Midbrain (tissue), 1 donor: ENCODE results near the gene RCAN2.
"Not testable (repeated sequence)": the region's sequence is repeated elsewhere in the genome, so short reads cannot be mapped to it uniquely, and the experiment has no call there.

Source experiments
- DNase-seq: peaks from one replicate; lab custom pipeline; 2025; lab: John Stamatoyannopoulos, UW

RCAN2 gene

DNA sequence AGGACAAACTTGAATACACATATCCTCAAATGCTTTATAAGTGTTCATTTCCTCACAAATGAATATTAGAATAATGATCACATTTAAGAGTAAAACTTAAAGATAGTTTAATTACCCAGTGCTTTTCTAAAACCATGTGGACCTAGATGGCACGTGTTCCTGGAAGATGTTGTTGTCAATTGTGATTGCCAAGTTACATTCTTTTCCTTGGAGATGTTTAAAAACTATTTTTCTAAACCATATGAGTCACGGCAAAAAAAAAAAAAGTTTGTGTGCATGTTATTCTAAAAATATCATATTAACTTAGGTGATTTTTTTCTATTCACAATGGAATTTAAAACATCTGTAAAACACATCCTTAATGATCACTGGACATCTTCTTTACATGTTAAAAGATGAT lies 51.1 kb downstream of the RCAN2 start:
- no peak for DNase-seq

DNA sequence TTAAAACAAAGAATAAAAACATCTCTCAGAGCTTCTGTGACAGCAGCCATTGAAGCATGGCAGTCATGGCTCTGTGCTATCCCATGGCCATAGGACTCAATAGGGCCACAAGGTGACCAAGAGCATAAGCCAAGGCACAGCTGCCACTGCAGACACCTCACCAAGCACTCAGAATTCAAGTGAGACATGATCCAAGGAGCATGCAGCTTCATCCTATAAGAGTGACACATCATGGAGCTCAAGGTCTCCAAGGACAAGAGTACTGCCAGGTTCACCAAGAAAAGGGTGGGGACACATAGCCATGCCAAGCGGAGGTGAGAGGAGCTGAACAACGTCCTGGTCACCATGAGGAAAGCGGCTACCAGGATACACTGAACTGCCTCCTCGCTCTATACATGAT lies 53.0 kb downstream of the RCAN2 start:
- no peak for DNase-seq

DNA sequence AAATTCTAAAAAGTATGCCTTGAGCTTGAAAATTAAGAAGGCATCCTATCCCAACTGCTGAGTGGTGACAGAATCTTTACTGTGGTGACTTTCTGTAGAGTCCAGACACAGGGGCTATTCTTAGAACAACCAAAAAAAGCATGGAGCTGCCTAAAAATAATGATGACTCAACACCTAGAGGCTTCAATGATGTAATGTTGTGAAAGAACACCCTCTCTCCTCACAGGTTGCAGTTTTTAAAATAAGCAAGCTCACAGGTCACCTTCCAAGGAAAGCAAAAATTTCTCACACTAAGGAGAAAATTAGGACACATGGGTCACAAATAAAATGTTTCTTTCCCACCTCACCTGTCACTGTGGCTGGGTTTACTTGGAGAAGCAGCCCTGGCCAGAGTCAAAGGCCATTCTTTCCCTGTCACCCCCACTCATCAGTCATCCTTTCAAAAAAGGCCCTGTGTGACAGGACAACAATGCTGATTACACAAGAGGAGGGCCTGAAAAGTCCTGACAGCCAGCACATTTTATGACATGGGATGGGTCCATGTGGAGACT lies 53.5 kb downstream of the RCAN2 start:
- DNase-seq, result no peak

DNA sequence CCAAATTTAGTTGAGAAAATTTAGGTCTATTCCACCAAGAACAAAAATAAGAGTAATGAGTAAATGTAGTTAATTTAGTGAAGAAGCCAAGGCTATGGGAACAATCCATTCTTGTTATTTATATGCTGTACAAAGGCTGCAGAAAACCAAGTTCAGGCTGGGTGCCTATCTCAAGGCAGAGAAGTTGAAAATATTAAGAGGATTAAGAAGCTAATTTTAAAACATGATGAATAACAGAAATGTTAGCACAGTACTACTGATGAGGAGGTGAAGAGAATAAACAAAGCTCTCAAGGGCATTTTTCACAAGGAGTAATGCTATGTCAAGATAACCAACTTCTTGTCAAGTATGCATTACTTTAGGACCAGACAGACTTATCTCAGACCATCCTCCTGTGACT lies 68.6 kb downstream of the RCAN2 start:
- DNase-seq, result no peak

DNA sequence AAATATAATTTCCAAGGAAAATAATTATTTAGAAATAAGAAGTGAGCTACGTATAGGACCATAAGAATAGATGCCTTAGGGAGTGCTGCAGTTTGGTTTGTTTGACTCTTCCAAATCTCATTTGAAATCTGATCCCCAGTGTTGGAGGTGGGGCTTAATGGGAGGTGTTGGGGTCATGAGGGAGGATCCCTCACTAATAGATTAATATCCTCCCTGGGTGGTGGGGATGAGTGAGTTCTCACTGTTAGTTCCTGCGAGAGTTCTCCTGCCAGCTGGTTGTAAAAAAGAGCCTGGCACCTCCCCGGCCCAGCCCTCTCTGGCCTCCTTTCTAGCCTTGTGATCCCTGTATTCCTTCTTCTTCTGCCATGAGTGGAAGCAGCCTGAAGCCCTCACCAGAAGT lies 69.3 kb downstream of the RCAN2 start:
- DNase-seq, result no peak

DNA sequence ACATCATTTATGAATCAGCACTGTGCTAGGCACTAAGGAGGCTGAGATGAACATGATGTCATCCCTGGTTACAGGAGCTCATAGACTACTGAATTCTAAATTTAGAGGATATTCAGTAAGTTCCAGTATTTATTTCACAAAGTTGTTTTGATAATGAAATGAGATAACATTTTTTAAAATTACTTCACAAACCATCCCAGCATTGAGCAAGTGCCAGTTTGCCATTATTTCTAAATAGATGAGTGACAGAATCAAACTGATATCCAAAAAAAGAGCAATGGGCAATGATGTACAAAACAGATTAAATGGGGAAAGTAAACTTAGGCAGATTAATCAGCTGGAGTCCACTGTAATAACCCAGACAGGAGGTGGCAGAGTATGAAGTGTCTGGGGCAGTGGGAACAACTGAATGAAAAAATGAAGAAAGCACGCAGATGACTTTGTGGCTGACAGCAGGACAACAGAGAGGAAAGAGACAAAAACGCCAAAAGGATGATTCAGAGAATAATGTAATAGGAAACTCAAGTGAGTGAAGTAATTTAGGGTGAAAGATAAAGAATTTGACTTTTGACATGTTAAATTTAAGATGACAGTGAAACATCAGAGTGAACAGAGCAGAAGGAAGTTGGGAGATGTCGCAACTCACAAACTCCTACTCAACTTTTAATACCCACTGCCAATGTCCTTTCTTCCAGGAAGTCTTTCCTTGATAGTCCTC lies 70.2 kb downstream of the RCAN2 start:
- no peak for DNase-seq

DNA sequence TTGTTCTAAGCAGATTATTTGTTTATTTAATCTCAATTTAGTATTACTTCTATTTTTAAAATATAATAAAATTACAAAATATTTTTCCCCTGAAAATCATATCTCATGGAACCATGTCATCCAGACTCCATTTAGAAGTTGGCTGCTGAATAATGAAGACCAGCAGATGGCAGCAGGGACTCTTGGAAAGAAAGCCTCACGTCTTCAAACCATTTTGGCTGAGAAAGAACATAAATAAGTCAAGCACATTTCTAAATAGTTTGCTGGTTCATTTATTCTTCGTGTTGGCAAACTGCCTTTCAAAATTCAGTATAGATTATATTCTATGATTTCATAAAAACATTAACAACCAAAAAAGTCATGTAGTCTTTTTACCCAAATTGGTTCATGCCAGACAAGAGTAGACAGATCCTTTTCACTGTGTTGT lies 71.7 kb downstream of the RCAN2 start:
- peak; percentile 88 for DNase-seq

DNA sequence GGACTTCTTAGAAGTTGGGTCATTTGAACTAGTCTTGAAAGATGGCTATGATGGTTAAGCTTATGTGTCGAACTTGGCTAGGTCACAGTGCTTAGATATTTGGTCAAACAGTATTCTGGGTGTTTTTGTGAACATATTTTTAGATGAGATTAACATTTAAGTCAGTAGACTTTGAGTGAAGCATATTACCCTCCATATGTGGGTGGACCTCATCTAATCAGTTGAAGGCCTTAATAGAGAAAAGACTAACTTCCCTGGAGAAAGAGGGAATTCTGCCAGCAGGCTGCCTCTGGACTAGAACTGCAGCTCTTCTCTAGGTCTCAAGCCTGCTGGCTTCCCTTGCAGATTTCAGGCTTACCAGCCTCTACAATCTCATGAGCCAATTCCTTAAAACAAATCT lies 76.9 kb downstream of the RCAN2 start:
- no peak for DNase-seq

DNA sequence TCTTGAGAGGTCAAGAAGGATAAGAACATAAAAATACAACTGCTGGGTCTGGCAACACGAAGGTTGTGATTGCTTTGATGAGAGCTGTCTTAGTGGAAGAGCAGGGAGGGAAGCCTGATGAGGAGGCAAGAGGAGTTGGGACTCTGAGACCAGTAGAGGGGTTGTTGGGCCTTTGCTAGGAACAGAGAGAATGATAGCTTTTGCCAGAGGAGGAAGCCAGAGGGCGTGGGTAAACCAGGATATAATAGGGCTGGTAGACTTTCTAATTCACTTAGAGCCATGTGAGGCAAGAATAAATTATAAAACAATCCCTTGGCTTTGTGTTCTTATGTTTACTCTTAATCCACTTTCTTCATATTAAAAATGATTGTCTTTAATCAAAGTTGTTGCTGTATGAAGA lies 78.6 kb downstream of the RCAN2 start:
- peak; percentile 8 for DNase-seq

DNA sequence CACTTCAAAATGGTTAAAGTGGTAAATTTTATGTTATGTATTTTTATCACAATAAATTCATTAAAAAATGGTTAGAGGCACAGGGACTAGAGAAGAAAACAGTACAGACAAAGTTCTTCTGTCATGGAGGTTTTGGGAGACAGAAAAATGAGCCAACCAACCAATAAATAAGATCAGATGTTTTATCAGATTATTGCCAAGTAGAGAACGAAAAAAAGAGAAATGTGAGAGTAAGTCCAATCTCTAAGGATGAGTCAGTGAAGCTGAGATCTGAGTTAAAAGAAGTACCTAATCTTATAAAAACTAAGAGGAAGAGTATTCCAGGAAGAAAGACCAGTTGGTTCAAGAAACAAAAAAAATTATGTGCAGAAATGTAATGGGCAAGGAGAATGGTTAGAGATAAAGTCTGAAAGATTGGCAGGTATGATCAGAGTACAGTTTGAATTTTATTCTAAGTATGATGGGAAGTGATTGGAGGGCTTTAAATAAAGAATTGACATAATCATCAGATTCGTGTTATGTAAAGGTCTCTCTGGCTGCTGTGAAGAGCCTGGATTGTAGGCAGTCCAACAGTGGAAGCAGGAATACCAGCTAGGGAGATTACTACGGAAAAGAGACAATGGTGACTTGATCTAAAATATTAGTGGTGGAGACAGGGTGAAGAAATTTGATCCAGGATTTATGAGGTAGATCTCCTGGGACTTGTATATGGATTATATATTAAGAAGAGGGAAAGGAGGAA lies 79.6 kb downstream of the RCAN2 start:
- no peak for DNase-seq

DNA sequence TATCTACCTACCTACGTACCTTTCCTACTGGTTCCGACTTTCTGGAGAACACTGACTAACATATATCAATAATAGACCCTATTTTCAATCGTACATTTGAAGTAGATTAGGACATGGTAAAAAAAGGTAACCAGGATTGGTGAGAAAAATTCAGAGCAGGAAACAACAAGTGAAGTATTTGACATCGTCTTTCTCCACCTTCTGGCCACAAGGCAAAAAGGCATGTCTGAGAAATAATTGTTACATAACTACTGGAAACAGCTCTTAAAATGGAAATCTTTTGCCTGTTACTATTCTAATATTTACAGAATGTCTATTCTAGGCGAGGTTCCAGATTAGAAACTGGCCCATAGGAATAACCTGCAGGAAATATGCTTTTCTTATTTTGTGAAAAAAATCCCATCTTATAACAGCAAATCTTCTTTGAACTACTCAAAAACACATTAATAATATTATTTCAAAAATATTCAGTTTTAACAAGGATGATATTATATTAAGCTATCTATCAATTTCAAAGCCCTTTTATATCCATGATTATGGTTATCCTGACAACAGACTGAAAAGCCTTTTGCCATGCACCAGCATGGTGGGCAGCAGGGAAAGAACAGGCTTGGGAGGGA lies 80.8 kb downstream of the RCAN2 start:
- peak; percentile 76 for DNase-seq

DNA sequence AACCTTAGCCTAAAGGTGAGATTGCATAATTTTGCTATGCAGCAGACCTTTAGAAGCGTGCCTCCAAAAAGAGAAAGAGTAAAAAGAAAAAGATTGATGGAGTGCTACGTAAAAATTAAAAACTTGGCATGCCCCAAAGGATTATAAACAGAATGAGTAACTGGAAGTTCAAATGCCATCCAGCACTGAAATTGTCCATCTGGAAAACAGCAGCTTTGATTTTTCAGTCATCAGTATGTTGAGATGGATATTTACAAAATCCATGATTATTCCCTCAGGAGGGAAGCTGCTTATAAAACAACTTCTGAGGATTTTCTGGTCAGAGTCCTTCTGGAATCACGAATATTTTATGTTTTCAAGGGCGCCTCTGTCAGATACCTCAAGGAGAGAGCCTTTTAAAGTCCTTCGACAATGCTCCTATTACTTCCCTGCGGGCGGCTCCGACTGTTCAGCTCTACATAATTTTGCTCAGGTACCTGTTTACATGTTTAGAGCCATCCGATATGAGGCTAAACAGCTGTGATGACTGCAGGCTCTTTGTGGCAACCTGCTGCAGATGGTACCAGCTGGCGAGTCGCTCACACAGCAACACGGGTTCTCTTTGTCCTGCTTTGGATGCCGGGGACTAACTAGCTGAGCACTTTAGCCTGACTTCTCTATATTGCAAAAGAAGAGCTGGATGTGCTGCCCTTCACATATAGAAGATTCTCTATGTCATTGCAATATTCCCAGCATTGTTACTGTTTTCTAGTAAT lies 83.3 kb downstream of the RCAN2 start:
- DNase-seq, result peak; percentile 34

DNA sequence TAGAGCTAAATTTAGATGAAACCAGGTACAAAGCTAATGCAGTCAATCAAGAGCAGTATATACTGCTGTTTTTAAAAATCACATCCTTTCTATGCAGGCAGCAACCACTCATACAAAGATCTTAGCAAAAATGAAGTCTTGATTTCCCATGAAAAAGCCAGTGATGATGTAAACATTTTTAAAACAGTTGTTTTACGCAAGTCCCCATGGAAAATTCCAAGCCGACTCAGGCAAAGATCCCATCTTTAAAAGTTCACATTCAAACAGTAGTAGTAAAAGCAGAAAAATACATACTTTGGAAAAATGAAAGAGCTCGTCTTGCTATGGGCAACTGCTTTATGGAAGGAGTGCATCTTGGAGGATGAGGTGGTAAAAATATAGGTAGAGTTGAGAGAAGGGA lies 84.0 kb downstream of the RCAN2 start:
- DNase-seq, result no peak

DNA sequence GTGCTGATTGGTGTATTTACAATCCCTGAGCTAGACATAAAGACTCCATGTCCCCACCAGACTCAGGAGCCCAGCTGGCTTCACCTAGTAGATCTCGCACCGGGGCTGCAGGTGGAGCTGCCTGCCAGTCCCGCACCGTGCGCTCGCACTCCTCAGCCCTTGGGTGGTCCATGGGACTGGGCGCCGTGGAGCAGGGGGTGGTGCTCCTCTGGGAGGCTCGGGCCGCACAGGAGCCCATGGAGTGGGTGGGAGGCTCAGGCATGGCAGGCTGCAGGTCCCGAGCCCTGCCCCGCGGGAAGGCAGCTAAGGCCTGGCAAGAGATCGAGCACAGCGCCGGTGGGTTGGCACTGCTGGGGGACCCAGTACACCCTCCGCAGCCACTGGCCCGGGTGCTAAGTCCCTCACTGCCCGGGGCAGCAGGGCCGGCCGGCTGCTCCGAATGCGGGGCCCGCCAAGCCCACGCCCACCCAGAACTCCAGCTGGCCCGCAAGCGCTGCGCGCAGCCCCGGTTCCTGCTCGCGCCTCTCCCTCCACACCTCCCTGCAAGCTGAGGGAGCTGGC lies 85.5 kb downstream of the RCAN2 start:
- not testable (repeated sequence) for DNase-seq

DNA sequence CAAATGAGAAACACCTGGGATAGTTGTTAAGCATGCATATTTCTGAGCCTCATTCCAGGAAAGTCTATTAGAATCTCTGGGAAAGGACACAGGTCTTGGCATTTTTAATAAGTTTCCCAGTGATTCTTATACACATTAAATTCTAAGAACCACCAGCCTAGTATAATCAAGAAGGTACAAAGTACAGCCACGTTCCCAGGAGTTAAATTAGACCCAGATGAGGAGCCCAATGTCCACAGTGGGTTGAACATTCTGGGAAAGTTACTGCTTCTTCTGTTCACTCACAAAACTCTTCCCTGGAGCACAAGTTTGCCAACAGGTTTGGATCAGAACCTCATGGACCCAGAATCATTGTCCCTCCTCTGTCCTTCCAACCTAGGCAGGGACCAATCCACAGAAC lies 90.4 kb downstream of the RCAN2 start:
- DNase-seq, result no peak

DNA sequence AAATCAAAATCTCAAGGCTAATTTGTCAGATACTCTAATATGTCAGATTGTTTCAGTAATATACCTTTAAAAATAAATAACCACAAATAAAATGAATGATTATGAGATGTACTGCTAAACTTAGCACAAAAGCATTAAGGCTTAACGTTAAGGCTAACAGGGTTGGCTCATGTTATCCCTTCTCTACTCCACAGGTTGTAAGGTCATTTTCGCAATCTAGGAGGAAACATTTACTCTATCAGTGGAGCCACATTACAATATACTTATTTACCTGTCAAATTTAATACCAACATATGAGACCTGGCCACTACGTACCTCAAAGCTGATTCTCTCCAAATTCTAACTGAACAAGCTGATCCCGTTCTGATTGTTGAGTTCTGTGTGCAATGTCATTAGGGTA lies 95.7 kb downstream of the RCAN2 start:
- DNase-seq, result no peak

DNA sequence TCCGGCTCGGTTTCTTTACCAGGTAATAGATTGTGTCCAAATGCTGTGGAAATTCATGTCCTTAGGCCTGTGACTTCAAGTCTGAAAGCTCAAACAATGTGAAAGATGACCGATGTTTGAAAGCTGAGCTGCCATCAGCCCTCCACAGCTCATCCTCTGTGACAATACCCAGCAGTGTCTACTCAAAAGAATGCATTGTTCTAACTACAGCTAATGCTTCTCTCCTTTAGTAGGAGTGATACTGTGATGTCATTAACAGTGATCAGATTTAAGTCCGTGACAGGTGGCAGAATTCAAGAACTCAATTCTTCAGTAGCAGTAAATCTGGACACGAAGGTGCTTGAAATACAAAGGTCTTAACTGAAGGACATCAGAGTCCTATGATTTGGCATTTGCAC lies 97.3 kb downstream of the RCAN2 start:
- peak; percentile 56 for DNase-seq

DNA sequence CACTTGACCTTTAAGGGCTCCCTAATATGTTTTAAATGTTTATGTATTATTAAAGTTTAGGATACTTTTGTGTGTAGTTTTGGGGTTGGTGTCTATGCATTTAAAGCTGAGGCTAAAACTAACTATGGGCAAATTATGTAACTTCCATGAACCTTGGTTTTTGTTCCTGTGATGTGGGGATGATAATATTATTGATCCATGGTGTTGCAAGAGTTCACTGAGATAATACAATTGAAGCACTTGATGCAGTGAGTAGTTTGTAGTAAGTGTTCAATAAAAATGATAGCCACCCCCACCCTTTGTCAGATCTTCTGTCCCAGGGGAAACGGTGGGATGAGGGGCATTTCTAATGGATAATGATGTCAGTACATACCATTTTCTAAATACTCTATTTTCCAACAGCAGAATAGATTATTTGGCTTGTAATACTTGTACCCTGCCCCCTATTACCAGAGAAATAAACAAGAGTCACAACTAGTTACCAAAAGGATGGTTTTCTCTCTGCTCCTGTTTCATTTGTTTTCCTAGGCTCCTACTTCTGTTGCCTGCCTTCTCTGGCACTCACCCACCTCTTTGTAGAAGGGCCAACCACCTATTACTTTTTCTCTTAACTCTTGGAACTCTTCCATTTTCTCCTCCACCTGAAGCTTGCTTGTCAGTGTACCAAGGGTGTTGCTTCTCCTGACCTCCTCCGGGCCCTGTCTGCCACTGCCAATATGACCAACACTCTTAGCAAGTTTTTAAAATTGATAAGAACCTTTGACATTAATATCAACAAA lies 97.9 kb downstream of the RCAN2 start:
- DNase-seq, result no peak

DNA sequence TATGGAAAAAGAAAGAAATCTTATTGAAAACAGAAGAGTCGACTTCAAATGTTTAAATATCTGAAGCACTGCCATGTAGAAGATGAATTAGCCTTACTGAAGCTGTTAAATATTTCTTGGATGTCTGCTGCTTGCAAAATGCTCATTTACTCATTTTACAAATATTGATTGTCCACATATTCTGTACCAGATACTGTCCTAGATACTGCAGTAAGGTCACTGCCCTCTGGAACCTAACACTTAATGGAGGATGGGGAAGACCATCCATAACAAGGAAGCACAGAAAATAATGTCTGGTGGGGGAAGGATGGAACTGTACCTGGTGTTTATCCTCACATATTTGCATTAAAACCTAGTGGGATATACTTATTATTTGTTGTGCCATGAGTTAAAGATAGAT lies 99.0 kb downstream of the RCAN2 start:
- no peak for DNase-seq

DNA sequence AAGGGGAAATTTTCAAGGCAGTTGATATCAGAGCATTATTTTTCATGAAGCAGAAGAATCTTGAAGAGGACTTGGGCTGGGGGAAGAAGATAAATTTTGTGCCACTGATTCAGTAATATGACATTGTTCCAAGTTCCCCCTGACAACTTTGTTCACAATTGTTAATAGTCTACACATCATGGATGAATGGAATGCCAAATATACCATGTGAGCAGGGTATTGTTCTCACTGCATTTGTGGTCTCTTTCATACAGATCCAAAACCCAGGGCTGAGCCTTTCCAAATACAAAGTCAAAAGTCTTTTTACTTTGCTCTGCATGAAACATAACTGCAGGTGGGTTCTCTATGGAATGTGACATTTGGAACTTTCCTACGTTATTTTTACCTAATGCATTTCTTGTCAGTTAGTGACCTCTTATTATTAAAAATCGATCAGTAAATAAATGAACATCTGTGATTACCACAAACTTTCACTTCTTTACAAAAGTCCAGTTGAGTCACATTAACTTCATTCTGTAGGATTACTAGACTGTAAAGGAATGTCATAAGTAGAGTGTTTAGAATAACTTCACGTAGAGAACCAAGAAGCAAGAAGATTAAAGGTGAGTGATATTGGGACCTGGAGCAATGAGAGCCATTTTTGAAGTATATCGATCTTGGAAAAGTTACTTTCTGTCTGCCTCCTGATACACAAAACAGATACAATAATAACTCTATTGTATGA lies 100.9 kb downstream of the RCAN2 start:
- peak; percentile 77 for DNase-seq
